HEK293 (cell line): ENCODE data around the gene SPON1.

ENCODE experiments used
- SP2 ChIP-seq: fragments of 450-650 bp; formaldehyde crosslinking; IDR thresholded peaks from 2 replicates; pipeline ENCODE4 v1.5.1; 2016; ENCODE audit warnings: missing biosample characterization, missing genetic modification characterization
- ZBTB21 ChIP-seq: fragments of 450-650 bp; formaldehyde crosslinking; IDR thresholded peaks from 2 replicates; pipeline ENCODE4 v1.5.1; 2017; ENCODE audit warnings: missing biosample characterization, missing genetic modification characterization
- ZNF747 ChIP-seq: fragments of 450-650 bp; formaldehyde crosslinking; IDR thresholded peaks from 2 replicates; pipeline ENCODE4 v1.5.1; 2016; ENCODE audit warnings: missing biosample characterization, missing genetic modification characterization

- no peak for TF ChIP-seq ZBTB21 (tag by site-specific recombination)
- no peak for TF ChIP-seq ZNF747 (tag by site-specific recombination)
- no peak for TF ChIP-seq SP2 (tag by site-specific recombination)
Observed at GRCh38 chr11:14114786-14115185, 152.3 kb downstream of the SPON1 start.
